ENCODE data around the gene AUTS2. TPM values are rescaled to one million over a fixed set of nuclear protein-coding genes. Genes with fewer than 3 reads are reported as not detected.

AUTS2 gene
- total and polyA plus RNA-seq, 10 of the 15 experiments (the other 5 are each of a cell fraction or from before 2014, with no cell fraction given) = 6.4 to 55.6 (median 21.6) TPM

GRCh38 chr7:69757981-69758430 lies 159.7 kb downstream of the AUTS2 start (continued):
- TF ChIP-seq PKNOX1 (IDR thresholded peaks at IDR 0.05) (no peak), SRF (IDR thresholded peaks at IDR 0.05; ENCODE audit: low read depth in 2 of 2, low read length in 2 of 2) (no peak), POLR2AphosphoS2 (IDR thresholded peaks at IDR 0.05; ENCODE audit: low read depth, low read length) (no peak), TCF3 (IDR thresholded peaks at IDR 0.05; ENCODE audit: borderline replicate concordance, insufficient read depth, low read depth, low read length) (no peak), ETV6 (conservative IDR thresholded peaks at IDR 0.05 in 1 of 2, IDR thresholded peaks at IDR 0.05 in 1 of 2; ENCODE audit: borderline replicate concordance in 1 of 2, low read depth in 1 of 2) (no peak), CBX5 (IDR thresholded peaks at IDR 0.05; ENCODE audit: low read depth) (no peak), ZBED1 (IDR thresholded peaks at IDR 0.05; ENCODE audit: borderline replicate concordance) (no peak), MTA2 (IDR thresholded peaks at IDR 0.05; ENCODE audit: low read depth) (peak; percentile 79), MEF2B (IDR thresholded peaks at IDR 0.05; ENCODE audit: partially characterized antibody, poor library complexity, severe bottlenecking) (peak; percentile 81), TAF1 (IDR thresholded peaks at IDR 0.05; ENCODE audit: borderline replicate concordance, low read depth, low read length) (no peak), NR2C1 (IDR thresholded peaks at IDR 0.05) (no peak), NKRF (conservative IDR thresholded peaks at IDR 0.05) (no peak), IKZF1 (conservative IDR thresholded peaks at IDR 0.05) (peak; percentile 66), IRF5 (IDR thresholded peaks at IDR 0.05; ENCODE audit: borderline replicate concordance) (no peak)
- TF ChIP-seq, protein P1, sequence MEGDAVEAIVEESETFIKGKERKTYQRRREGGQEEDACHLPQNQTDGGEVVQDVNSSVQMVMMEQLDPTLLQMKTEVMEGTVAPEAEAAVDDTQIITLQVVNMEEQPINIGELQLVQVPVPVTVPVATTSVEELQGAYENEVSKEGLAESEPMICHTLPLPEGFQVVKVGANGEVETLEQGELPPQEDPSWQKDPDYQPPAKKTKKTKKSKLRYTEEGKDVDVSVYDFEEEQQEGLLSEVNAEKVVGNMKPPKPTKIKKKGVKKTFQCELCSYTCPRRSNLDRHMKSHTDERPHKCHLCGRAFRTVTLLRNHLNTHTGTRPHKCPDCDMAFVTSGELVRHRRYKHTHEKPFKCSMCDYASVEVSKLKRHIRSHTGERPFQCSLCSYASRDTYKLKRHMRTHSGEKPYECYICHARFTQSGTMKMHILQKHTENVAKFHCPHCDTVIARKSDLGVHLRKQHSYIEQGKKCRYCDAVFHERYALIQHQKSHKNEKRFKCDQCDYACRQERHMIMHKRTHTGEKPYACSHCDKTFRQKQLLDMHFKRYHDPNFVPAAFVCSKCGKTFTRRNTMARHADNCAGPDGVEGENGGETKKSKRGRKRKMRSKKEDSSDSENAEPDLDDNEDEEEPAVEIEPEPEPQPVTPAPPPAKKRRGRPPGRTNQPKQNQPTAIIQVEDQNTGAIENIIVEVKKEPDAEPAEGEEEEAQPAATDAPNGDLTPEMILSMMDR (IDR thresholded peaks at IDR 0.05 in 2 of 3, conservative IDR thresholded peaks at IDR 0.05 in 1 of 3; ENCODE audit: control insufficient read depth in 2 of 3, extremely low read depth in 1 of 3, insufficient read depth in 1 of 3, low read depth in 3 of 3, low read length in 3 of 3) = no peak

Data from GM12878 (cell line).